ENCODE results near the gene RPL32.
"Not testable (repeated sequence)": the region's sequence is repeated elsewhere in the genome, so short reads cannot be mapped to it uniquely, and the experiment has no call there.

Gene RPL32

DNA sequence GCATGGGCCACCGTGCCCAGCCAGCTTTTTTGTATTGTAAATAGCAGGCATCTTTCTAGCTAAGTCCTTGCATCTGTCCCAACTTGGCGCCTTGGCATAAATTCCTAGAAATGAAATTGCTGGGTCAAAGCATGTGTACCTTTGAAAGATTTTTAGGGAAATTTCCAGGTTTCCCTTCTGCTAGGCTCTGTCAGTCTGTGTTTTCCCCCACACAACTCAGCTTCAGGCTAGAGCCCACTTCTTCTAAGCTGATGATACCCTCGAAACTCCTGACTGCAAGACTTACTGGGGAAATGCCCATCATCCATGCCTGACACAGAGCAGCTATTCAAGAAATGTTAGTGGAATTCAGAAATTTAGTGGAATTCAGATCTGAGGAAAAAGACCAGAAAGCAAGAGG, 10.8 kb upstream of the RPL32 start:
- Histone ChIP-seq H3K4me1 (ENCODE audit: insufficient read depth, low read length) (no peaks in the 10 kb centered on the region), H3K36me3 (ENCODE audit: insufficient read depth, low read length) (no peaks in the 10 kb centered on the region), H3K9me3 (ENCODE audit: control insufficient read depth, insufficient read depth, low read length) (no peaks in the 10 kb centered on the region)

GRCh38 chr3:12845811-12846210, 4.4 kb upstream of the RPL32 start:
- Histone ChIP-seq H3K36me3 (ENCODE audit: insufficient read depth, low read length) (no peaks in the 10 kb centered on the region), H3K9ac (ENCODE audit: low read depth, low read length) (no peak overlapping the region), H3K9me3 (ENCODE audit: control insufficient read depth, insufficient read depth, low read length) (peaks cover 7% of the 10 kb centered on the region; the same call in 1 of the 2 replicates)

More for the DNA sequence above, 10.8 kb upstream of the RPL32 start:
- no peak overlapping the region for H3K9ac ChIP-seq (ENCODE audit: low read depth, low read length)

GRCh38 chr3:12842469-12842868, 1.1 kb upstream of the RPL32 start:
- H3K9me3 ChIP-seq (ENCODE audit: control insufficient read depth, insufficient read depth, low read length) = peaks cover 7% of the 10 kb centered on the region; the same call in 1 of the 2 replicates
- H3K9ac ChIP-seq (ENCODE audit: low read depth, low read length) = no peak overlapping the region
- H3K36me3 ChIP-seq (ENCODE audit: insufficient read depth, low read length) = peaks cover 25% of the 10 kb centered on the region
- H3K4me1 ChIP-seq (ENCODE audit: insufficient read depth, low read length) = peaks cover 9% of the 10 kb centered on the region; the same call in 1 of the 2 replicates

More at GRCh38 chr3:12845811-12846210, 4.4 kb upstream of the RPL32 start:
- no peaks in the 10 kb centered on the region for H3K4me1 ChIP-seq (ENCODE audit: insufficient read depth, low read length)

DNA sequence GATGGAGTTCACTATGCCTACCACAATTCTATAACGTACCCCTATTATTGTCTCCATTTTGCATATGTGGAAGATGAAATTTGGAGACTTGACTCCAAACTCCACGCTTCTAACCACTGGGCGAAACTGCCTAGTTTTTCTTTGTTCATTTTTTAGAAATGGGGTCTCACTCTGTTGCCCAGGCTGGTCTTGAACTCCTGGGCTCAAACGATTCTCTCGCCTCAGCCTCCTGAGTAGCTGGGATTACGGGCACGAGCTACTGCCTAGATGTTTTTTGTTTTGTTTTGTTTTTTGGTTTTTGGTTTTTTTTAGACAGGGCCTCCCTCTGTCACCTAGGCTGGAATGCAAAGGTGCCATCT, 584 bp upstream of the RPL32 start:
- H3K4me1 ChIP-seq (ENCODE audit: insufficient read depth, low read length) = peaks cover 9% of the 10 kb centered on the region; the same call in 1 of the 2 replicates
- peaks cover 29% of the 10 kb centered on the region for H3K36me3 ChIP-seq (ENCODE audit: insufficient read depth, low read length)
- H3K9me3 ChIP-seq (ENCODE audit: control insufficient read depth, insufficient read depth, low read length) = peaks cover 6% of the 10 kb centered on the region; the same call in 1 of the 2 replicates
- H3K9ac ChIP-seq (ENCODE audit: low read depth, low read length) = peak overlapping the region; percentile 93

DNA sequence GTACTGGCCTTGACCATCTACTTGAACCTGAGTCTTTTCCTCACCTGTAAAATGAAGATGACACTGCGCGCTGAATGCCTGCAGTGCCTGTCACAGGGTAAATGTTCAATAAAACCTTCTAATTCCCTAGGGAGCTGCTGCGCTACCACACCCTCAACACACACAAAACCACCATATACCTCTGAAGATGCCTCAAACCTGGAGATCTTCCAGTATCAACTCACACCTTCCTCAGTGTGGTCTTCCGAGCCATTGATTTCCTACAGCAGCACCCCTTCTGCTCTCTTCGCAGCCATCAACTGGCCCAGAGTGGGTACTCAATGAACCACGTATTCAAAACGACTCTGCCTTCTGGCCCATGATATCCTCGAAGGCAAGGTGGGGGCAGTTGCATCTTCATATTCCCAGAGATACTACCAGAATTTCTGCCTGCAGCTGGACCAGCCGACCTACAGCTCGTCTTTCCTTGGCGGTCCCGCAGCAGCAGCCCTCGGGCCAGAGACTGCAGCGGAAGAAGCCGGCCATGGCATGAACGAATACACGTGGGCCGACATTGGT, 695 bp downstream of the RPL32 start:
- H3K4me1 ChIP-seq (ENCODE audit: insufficient read depth, low read length) = peaks cover 16% of the 10 kb centered on the region

GRCh38 chr3:12840148-12840547, 1.2 kb downstream of the RPL32 start:
- not testable (repeated sequence) for H3K9me3 ChIP-seq (ENCODE audit: control insufficient read depth, insufficient read depth, low read length)
- Histone ChIP-seq H3K36me3 (ENCODE audit: insufficient read depth, low read length) (peaks cover 47% of the 10 kb centered on the region), H3K9ac (ENCODE audit: low read depth, low read length) (peak overlapping the region; percentile 93), H3K4me1 (ENCODE audit: insufficient read depth, low read length) (peaks cover 16% of the 10 kb centered on the region)

More for the DNA sequence above, 695 bp downstream of the RPL32 start:
- H3K36me3 ChIP-seq (ENCODE audit: insufficient read depth, low read length) = peaks cover 41% of the 10 kb centered on the region
- H3K9me3 ChIP-seq (ENCODE audit: control insufficient read depth, insufficient read depth, low read length) = no peaks in the 10 kb centered on the region
- peak overlapping the region; percentile 93 for H3K9ac ChIP-seq (ENCODE audit: low read depth, low read length)

DNA sequence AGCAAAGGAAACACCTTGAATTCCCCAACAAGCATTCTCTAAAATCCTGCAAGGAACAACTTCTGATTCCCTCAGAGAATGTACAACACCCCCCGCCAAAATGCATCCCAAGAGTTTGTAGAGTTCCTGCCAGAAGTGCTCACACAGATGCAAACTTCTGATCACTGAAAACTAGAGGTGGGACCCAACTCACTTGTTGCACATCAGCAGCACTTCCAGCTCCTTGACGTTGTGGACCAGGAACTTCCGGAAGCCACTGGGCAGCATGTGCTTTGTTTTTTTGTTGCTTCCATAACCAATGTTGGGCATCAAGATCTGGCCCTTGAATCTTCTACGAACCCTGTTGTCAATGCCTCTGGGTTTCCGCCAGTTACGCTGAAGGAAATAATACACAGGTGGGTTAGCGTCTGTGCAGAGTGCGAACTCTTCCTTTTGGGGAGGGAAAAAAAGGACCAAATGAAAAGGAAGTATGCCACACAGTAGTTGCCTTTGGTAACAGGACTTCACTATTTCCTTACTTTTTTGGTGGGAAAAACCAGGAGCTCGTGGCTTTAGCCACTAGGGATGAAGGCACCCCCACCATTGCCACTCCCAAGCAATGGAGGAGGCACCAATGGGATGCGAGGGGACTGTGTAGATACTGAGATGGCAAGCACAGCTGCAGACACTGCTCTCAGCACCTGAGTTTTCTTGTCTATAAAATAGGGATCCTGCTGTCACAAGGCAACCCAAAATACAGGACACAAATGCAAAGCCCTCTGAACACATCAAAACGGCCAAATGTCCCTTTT, 2.0 kb downstream of the RPL32 start:
- Histone ChIP-seq H3K9me3 (ENCODE audit: control insufficient read depth, insufficient read depth, low read length) (no peaks in the 10 kb centered on the region), H3K36me3 (ENCODE audit: insufficient read depth, low read length) (peaks cover 54% of the 10 kb centered on the region), H3K9ac (ENCODE audit: low read depth, low read length) (peak overlapping the region; percentile 93; the same call in 1 of the 2 replicates), H3K4me1 (ENCODE audit: insufficient read depth, low read length) (peaks cover 20% of the 10 kb centered on the region)

- Histone ChIP-seq H3K4me1 (ENCODE audit: insufficient read depth, low read length) (peaks cover 28% of the 10 kb centered on the region), H3K36me3 (ENCODE audit: insufficient read depth, low read length) (peaks cover 59% of the 10 kb centered on the region), H3K9me3 (ENCODE audit: control insufficient read depth, insufficient read depth, low read length) (no peaks in the 10 kb centered on the region), H3K9ac (ENCODE audit: low read depth, low read length) (no peak overlapping the region)
Measured at GRCh38 chr3:12838179-12838965, 3.0 kb downstream of the RPL32 start.

DNA sequence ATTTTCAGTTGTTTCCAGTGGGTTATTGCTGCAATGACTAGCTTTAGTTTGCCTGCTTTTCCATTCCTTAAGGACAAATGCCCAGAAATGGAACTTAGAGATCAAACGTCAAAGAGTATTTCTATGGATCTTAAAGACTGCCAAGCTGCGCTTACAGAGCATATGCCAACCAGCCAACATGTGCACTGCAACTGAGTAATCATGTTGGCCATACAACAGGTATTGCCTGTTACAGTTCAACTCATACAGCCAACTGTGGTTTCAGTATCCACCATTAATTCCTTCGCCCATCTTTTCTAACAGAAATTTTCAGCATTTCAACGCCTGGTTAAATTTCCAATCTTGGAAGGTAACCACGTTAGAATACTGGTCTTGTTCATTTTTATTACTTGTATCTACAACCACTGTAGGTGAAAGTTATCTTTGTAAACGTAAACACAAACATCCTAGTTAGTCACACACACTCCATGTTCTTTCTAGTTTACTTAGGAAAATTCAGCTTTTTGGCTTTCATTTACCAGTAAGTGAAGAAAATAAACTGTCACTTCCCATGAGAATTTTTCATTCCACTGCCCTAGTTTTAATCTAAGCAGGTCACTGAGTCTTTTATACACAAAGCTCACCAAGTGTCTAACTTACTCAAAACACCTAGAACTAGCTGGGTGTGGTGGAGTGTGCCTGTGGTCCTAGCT, 3.9 kb downstream of the RPL32 start:
- Histone ChIP-seq H3K4me1 (ENCODE audit: insufficient read depth, low read length) (peaks cover 31% of the 10 kb centered on the region), H3K9ac (ENCODE audit: low read depth, low read length) (no peak overlapping the region), H3K9me3 (ENCODE audit: control insufficient read depth, insufficient read depth, low read length) (no peaks in the 10 kb centered on the region), H3K36me3 (ENCODE audit: insufficient read depth, low read length) (peaks cover 65% of the 10 kb centered on the region)

DNA sequence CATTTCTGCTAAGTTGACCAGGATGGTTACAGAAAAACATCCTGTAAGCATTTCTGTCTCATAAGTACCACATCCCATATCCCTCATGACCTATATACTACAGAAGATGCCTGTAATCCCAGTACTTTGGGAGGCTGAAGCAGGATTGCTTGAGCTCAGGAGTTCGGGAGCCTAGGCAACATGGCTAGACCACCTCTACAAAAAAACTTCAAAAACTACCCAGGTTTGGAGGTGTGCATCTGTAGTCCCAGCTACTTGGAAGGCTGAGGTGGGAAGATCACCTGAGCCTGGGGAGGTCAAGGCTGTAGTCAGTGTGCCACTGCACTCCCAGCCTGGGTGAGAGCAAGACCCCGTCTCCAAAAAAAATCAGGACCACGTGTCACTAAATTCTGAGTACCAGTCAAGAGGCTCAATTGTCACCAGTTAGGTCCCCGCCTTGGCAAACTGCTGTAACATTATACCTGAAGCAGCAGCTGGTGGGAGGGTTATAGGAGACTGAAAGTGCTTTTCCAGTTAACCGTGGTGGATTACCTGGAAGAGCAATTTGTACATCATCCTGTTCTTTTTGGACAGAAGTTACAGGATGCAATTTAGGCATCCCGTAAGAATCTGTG, 6.2 kb downstream of the RPL32 start:
- Histone ChIP-seq H3K4me1 (ENCODE audit: insufficient read depth, low read length) (peaks cover 31% of the 10 kb centered on the region), H3K9ac (ENCODE audit: low read depth, low read length) (no peak overlapping the region), H3K9me3 (ENCODE audit: control insufficient read depth, insufficient read depth, low read length) (no peaks in the 10 kb centered on the region), H3K36me3 (ENCODE audit: insufficient read depth, low read length) (peaks cover 71% of the 10 kb centered on the region)

- Histone ChIP-seq H3K9ac (ENCODE audit: low read depth, low read length) (no peak overlapping the region), H3K4me1 (ENCODE audit: insufficient read depth, low read length) (peaks cover 24% of the 10 kb centered on the region), H3K36me3 (ENCODE audit: insufficient read depth, low read length) (peaks cover 58% of the 10 kb centered on the region), H3K9me3 (ENCODE audit: control insufficient read depth, insufficient read depth, low read length) (no peaks in the 10 kb centered on the region)
Measured at GRCh38 chr3:12833222-12834161, 7.9 kb downstream of the RPL32 start.

GRCh38 chr3:12832350-12833221, 8.8 kb downstream of the RPL32 start:
- H3K9ac ChIP-seq (ENCODE audit: low read depth, low read length) = no peak overlapping the region
- peaks cover 22% of the 10 kb centered on the region for H3K4me1 ChIP-seq (ENCODE audit: insufficient read depth, low read length)
- peaks cover 51% of the 10 kb centered on the region for H3K36me3 ChIP-seq (ENCODE audit: insufficient read depth, low read length)
- H3K9me3 ChIP-seq (ENCODE audit: control insufficient read depth, insufficient read depth, low read length) = no peaks in the 10 kb centered on the region
